Measurements from ENCODE around the gene DPH1. TPM values are rescaled to one million over a fixed set of nuclear protein-coding genes. Genes with fewer than 3 reads are reported as not detected.

The DPH1 gene
- total RNA-seq, 4 donors from 2014 or later, result 27.4 to 41.8 (median 38.3) TPM

GRCh38 chr17:2090804-2091534, 61.0 kb downstream of the DPH1 start:
- Histone ChIP-seq H3K9me3 (no peaks in the 10 kb centered on the region), H3K4me3 (no peak overlapping the region), H3K4me1 (peaks cover 63 to 68% (median 66%) of the 10 kb centered on the region in 4 donors), H3K27me3 (no peaks in the 10 kb centered on the region), H3K27ac (replicated peaks in 1 of 4) (peak overlapping the region; percentile 77 to 87 (median 82)), H3K36me3 (peaks cover 0 to 9% (median 0%) of the 10 kb centered on the region in 4 donors)
- intact Hi-C loops (cut with DNase I), result no loop called here
- TF ChIP-seq EP300 (IDR thresholded peaks at IDR 0.05), result no peak
- peak; percentile 63 to 75 for TF ChIP-seq POLR2AphosphoS5 (IDR thresholded peaks at IDR 0.05)
- peak in 2 of 3 experiments; percentile 21 to 47 for TF ChIP-seq CTCF (IDR thresholded peaks at IDR 0.05)
- 23% methylated on average over 2 of the region's 2 CpGs for WGBS
- DNase-seq (ENCODE audit: extremely low spot score), result no peak

DNA sequence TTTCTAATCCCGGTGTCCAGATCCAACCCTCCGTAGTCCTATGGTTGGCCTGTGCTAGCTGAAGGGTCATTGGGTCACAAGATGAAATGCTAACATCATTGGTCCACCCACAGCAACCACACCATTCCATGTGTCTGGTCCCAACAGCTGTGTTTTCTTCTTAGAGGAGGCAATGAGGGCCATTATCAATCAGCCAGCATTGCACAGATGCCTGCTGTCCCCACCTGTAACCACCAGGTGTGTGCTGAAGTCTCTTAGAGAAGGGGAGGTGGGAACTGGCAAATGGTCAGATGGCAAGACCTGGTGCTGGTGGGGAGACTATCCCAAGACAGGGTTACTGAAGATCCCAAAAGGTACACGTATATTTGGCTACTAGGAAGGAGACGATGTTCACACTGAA, 62.3 kb downstream of the DPH1 start:
- no peak overlapping the region for H3K4me3 ChIP-seq
- WGBS, result 87% methylated on average over 4 of the region's 4 CpGs
- intact Hi-C loops (cut with DNase I), result no loop called here
- H3K27me3 ChIP-seq, result no peaks in the 10 kb centered on the region
- no peaks in the 10 kb centered on the region for H3K9me3 ChIP-seq
- no peak for TF ChIP-seq CTCF (IDR thresholded peaks at IDR 0.05)
- TF ChIP-seq EP300 (IDR thresholded peaks at IDR 0.05), result no peak
- DNase-seq (ENCODE audit: extremely low spot score), result no peak
- H3K27ac ChIP-seq (replicated peaks in 1 of 4), result peak overlapping the region in 2 of 4 donors; percentile 5 to 87
- H3K4me1 ChIP-seq, result peaks cover 51 to 55% (median 54%) of the 10 kb centered on the region in 4 donors
- H3K36me3 ChIP-seq, result peaks cover 0 to 9% (median 0%) of the 10 kb centered on the region in 4 donors

GRCh38 chr17:2093349-2093748, 63.4 kb downstream of the DPH1 start:
- Histone ChIP-seq H3K4me3 (no peak overlapping the region), H3K36me3 (peaks cover 0 to 9% (median 0%) of the 10 kb centered on the region in 4 donors), H3K27ac (replicated peaks in 1 of 4) (no peak overlapping the region), H3K4me1 (peaks cover 40 to 44% (median 43%) of the 10 kb centered on the region in 4 donors), H3K9me3 (no peaks in the 10 kb centered on the region), H3K27me3 (no peaks in the 10 kb centered on the region)
- WGBS, result 71% methylated on average over 5 of the region's 5 CpGs
- TF ChIP-seq POLR2AphosphoS5 (IDR thresholded peaks at IDR 0.05), result no peak
- TF ChIP-seq CTCF (IDR thresholded peaks at IDR 0.05), result no peak
- no peak for TF ChIP-seq EP300 (IDR thresholded peaks at IDR 0.05)
- no peak for TF ChIP-seq POLR2A (IDR thresholded peaks at IDR 0.05; ENCODE audit: low read depth)
- DNase-seq (ENCODE audit: extremely low spot score), result no peak
- intact Hi-C loops (cut with DNase I), result no loop called here

Small RNAs within 50 kb of the gene (small RNA-seq; reads per million reads assigned to genes)
- gene AC090617.9 (0 reads per million in 3 donors), gene MIR132 (11.9 to 15.7 (median 12.8) reads per million in 3 donors), gene MIR212 (4.4 to 6.5 (median 4.9) reads per million in 3 donors), gene OVCA2 (0 reads per million in 3 donors)

Other genes starting within 250 kb of the DPH1 start
- 10 to 100 TPM; 10.3 to 14.8 (median 11.9) TPM for gene SMYD4, start 200.3 kb upstream of the DPH1 start, total RNA-seq
- 10 to 100 TPM; 22.9 to 30.8 (median 29.2) TPM for gene RPA1, start 200.1 kb upstream of the DPH1 start, total RNA-seq
- gene RTN4RL1, start 4.8 kb upstream of the DPH1 start, total RNA-seq, result under 1 TPM; 0.50 to 0.86 (median 0.67) TPM
- 10 to 100 TPM; 34.9 to 38.9 (median 38.0) TPM for gene OVCA2, start 11.9 kb downstream of the DPH1 start, total RNA-seq
- gene HIC1, start 24.9 kb downstream of the DPH1 start, total RNA-seq, result 10 to 100 TPM; 48.6 to 86.4 (median 54.9) TPM

Measured in esophagus muscularis mucosa (tissue), 4 donors.